H1 (cell line): ENCODE data around the gene MUS81.

Experiments
- CHD7 ChIP-seq: fragments of 300-600 bp; sonication (generic); IDR thresholded peaks from 2 replicates; pipeline ENCODE4 v1.7.1; 2012; ENCODE audit warnings: low read length, moderate library complexity, mild to moderate bottlenecking, inconsistent platforms; ENCODE audit not compliant: insufficient replicate concordance
- CTCF ChIP-seq, 3 experiments: IDR thresholded peaks; 1 replicate in 2 of 3; 2 replicates in 1 of 3; pipeline versions ENCODE4 v1.5.1 to v1.6.1; 2011; ENCODE audit warnings: low read length in 3 of 3, mild to moderate bottlenecking in 3 of 3, inconsistent platforms in 2 of 3, low read depth in 1 of 3, moderate library complexity in 1 of 3; ENCODE audit not compliant: insufficient read depth in 1 of 3; ENCODE audit errors: control extremely low read depth in 1 of 3
- EGR1 ChIP-seq: IDR thresholded peaks from 2 replicates; pipeline ENCODE4 v1.6.1; 2011; ENCODE audit warnings: low read depth, low read length, borderline replicate concordance
- GTF2F1 ChIP-seq: IDR thresholded peaks from 2 replicates; pipeline ENCODE4 v1.6.1; 2012; ENCODE audit warnings: low read depth, low read length, improper control_type of control experiment, borderline replicate concordance
- JUN ChIP-seq: IDR thresholded peaks from 2 replicates; pipeline ENCODE4 v1.6.1; 2011; ENCODE audit warnings: low read depth, mild to moderate bottlenecking, improper control_type of control experiment, low read length
- JUND ChIP-seq: IDR thresholded peaks from 2 replicates; pipeline ENCODE4 v1.6.1; 2011; ENCODE audit warnings: mild to moderate bottlenecking, improper control_type of control experiment, low read length
- MAFK ChIP-seq: IDR thresholded peaks from 2 replicates; pipeline ENCODE4 v1.6.1; 2012; ENCODE audit warnings: low read depth, mild to moderate bottlenecking, improper control_type of control experiment, low read length
- MAX ChIP-seq: IDR thresholded peaks from 2 replicates; pipeline ENCODE4 v1.6.1; 2012; ENCODE audit warnings: inconsistent platforms
- NANOG ChIP-seq: IDR thresholded peaks from 2 replicates; pipeline ENCODE4 v1.6.1; 2011; ENCODE audit warnings: low read length, low read depth, mild to moderate bottlenecking, inconsistent platforms; ENCODE audit not compliant: insufficient read depth, poor library complexity, severe bottlenecking
- POLR2A ChIP-seq, 2 experiments: IDR thresholded peaks; 1 replicate in 1 of 2; 2 replicates in 1 of 2; pipeline ENCODE4 v1.6.1; 2011; ENCODE audit warnings: low read depth in 2 of 2, low read length in 2 of 2, mild to moderate bottlenecking in 2 of 2; ENCODE audit errors: control extremely low read depth in 1 of 2
- POLR2AphosphoS5 ChIP-seq: IDR thresholded peaks from 2 replicates; pipeline ENCODE4 v1.6.1; 2011; ENCODE audit warnings: low read depth, low read length
- RAD21 ChIP-seq, 2 experiments: IDR thresholded peaks in 1 of 2; conservative IDR thresholded peaks in 1 of 2; 2 replicates each; pipeline ENCODE4 v1.6.1; 2011; ENCODE audit warnings: low read depth in 2 of 2, low read length in 2 of 2, improper control_type of control experiment in 1 of 2, inconsistent platforms in 1 of 2, mild to moderate bottlenecking in 1 of 2, moderate library complexity in 1 of 2
- SAP30 ChIP-seq: fragments of 300-600 bp; sonication (generic); IDR thresholded peaks from 2 replicates; pipeline ENCODE4 v1.7.1; 2012; ENCODE audit warnings: low read length, moderate library complexity, mild to moderate bottlenecking, inconsistent platforms; ENCODE audit not compliant: insufficient read depth, insufficient replicate concordance

- TF ChIP-seq POLR2AphosphoS5 (no peak), SAP30 (no peak), CTCF (IDR thresholded peaks at IDR 0.05; ENCODE audit: control extremely low read depth in 1 of 3, insufficient read depth in 1 of 3, low read depth in 1 of 3, low read length in 3 of 3) (no peak), RAD21 (IDR thresholded peaks at IDR 0.05 in 1 of 2, conservative IDR thresholded peaks at IDR 0.05 in 1 of 2; ENCODE audit: low read depth in 2 of 2, low read length in 2 of 2) (no peak), EGR1 (no peak), NANOG (no peak), JUND (no peak), POLR2A (IDR thresholded peaks at IDR 0.05; ENCODE audit: control extremely low read depth in 1 of 2, low read depth in 2 of 2, low read length in 2 of 2) (no peak), MAX (no peak), GTF2F1 (no peak), JUN (no peak), MAFK (no peak), CHD7 (no peak)
These were observed 46.4 kb downstream of the MUS81 start for GRCh38 chr11:65906602-65907001.
